GM19023 (cell line): Measurements from ENCODE around the gene TMEM266.

ENCODE experiments used
- ATAC-seq: cut with Tn5 transposase; IDR thresholded peaks from one replicate; pipeline ENCODE4 v1.9.1; 2021; ENCODE audit warnings: mild to moderate bottlenecking, moderate library complexity; ENCODE audit not compliant: unreplicated experiment

TMEM266 gene

GRCh38 chr15:76160426-76161152, 100.8 kb downstream of the TMEM266 start:
- ATAC-seq: no peak

- no peak for ATAC-seq
Measured at GRCh38 chr15:76161153-76162035, 101.6 kb downstream of the TMEM266 start.

DNA sequence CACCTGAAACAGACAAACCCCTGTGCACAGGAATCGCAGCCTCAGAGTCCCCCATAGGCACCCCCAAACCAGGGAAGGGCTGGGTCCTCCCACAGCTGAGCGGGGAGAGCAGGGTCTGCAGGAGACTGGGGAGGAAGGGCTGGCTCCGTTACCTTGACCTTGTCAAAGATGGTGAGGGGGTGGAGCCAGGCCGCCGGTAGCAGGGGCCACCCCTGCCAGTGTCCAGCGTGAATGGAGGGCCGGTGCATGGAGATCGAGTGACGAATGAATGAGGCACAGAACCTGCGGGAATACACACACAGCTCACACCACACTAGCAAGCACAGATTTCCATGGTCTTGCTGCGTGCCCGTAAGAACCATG, 102.2 kb downstream of the TMEM266 start:
- no peak for ATAC-seq

DNA sequence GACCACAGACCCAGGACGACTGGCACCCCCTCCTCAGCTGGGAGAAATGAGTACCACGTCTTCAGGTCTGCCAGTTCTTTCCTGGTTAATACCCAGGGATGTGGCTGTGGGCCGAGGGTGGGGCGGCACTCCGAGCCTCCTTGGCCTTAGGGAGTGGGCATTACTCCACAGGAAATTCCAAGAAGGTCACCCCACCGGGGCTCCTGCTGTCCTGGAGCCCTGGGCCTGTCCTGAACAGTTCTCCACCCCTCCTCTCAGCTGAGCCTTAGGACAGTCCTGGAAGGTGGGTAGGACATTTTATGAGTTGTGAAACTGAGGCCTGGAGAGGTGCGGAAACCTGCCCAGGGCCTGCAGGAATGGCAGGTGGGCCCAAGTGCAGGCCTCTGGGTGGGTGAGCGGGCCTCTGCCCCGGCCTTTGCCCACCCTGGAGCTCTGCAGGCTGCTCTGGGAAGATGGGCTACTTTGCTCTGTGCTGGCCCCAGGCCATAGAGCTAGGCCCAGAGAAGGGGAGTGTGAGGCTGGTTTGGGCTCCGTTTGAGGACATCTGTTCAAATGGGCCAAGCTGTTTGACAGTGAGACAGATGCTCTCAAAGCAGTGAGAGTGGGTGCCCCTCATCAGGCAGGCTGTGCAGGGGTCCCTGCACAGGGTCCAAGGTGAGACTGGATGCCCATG, 103.1 kb downstream of the TMEM266 start:
- ATAC-seq: no peak

DNA sequence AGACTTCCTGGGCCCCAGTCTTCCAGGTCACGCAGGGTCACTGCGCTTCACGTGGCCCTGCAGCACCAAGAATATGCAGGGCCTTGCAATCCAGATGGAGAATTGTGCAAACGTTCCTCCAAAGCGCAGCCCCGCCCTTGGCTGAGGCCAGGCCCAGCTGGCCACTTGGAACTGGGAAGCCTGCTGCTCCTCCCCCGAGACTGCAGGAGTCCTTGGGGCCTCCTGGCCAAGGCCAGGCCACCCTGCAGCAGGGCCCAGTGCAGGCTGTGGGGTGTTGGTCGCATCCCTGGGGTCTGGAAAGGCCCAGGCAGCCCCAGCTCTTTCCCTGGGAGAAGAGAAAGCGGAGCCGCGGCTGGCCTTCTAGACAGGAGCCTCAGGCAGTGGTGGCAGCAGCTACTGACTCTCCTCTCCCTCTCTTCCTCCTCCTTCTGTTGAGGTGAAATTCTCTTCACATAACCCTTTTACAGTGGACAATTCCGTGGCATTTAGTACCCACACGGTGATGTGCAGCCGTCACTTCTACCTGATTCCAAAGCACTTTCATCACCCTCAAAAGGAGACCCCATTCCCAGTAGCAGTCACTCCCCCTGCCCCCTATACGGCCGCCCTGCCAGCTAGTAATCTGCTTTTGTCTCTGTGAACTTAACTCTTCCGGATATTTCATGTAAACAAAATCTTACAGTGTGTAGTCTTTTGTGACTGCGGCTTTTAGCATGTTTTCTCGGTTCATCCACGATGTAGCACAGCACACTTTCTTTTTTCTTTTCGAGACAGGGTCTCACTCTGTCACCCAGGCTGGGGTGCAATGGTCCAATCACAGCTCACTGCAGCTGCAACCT, 103.9 kb downstream of the TMEM266 start:
- no peak for ATAC-seq

DNA sequence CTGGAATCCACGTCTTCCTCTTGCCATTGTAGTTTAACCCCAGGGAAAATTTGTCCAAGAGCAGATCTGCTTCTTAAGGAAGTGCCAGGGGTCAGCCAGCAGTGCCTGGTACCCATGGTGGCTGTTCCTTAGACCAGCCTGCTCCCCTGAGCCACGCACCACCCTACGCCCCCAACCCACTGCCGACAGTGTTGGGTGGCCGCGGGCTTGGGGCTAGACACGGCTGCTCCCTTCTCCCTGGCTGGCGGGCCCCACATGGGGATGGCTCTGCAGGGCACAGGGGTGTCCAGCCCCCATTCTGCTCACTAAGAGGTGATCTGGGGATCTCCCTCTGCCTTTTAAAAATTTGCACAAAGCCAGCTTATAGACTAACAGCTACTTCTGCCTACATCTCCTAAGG, 104.8 kb downstream of the TMEM266 start:
- no peak for ATAC-seq

DNA sequence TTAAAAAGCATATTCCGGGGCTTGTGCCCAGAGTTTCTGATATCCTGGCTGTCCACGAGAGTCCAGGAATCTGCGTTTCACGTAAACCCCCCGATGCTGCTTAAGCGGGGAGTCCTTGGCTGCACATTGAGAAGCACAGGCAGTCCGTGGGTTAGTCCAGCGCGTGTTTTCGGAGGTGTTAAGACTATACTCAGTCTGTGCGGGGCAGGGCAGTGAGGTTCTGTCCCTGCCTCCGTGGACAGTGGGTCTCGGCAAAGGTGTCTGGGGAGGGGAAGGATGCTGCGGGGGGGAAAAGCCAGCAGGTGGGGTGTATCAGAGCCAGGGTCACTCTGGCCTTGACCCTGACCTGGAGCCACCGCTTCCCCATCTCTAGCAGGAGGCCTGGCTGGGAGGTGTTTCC, 106.2 kb downstream of the TMEM266 start:
- no peak for ATAC-seq

DNA sequence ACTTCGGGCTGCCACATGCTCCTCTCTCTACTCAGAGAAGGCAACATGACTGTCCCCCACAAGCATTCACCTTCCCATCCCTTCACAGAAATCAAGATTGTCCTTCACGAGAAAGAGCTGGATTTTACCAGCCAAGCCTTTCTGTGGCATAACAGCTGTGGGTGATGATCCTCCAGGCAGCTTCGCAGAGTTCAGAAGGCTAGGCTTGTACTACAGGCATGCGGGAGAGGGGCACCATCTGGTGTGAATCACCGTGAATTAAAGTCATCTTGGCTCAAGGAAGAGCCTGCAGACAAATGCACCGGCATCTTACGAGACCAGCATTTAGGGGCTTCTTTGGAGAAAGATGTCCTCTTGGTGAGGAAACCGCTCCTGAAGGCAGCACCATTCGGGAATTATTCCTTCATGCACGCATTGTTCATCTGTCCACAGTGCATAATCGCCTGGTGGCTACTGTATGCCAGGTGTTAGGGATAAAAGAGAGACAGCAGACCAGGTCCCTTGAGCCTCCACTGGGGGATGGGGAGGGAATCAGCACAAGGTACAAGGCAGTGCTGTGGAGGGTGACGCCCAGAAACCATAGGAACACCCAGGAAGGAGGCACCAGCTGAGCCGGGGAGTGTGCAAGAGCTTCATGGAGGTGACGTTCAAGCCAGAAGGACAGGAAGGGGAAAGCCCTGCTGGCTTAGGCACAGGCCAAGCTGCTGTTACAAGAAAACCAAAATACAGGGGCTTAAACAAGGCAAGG, 108.6 kb downstream of the TMEM266 start:
- no peak for ATAC-seq

GRCh38 chr15:76169018-76169417, 109.2 kb downstream of the TMEM266 start:
- ATAC-seq: no peak

DNA sequence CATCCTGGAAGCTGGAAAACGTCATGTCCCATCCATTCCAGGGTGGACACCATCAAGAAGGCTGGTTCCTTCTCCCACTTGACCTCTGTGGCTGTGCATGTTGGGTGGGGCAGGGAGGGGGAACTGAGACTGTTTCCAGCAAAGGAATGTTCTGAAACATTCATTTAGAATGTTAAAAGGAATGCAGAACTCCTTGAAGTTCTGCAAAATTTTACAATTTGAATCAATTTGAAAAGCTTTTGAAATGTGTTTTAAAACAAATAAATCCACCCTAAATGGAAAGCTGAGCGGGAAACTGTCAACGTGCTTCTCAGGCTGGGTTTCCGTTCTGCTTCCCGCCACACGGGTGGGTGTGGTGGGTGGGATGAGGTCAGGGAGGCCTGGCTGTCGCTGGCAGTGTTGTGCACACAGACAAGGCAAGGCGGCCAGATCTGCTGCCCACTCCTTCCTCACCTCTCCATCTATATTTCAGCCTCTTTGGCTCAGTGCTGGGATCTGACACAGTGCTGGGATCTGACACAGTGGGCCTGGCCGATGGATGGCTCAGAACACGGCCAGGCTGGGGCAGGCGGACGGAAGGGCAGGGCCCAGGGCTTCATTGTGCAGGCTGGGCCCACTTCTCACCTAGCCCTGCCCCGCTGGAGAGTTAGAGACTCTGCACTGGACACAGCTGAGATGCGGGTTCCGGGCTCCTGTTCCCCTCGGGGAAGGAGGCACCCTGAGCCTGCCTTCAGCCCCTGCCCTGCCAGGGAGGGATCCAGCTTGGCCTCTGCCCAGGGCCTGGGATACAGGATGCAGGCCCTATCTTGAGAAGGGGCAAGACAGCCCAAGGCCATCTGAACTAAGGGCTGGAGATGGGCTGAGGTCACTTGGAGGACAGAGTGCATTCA, 110.4 kb downstream of the TMEM266 start:
- ATAC-seq: no peak

GRCh38 chr15:76172782-76173181, 113.0 kb downstream of the TMEM266 start:
- ATAC-seq: no peak

GRCh38 chr15:76173317-76173834, 113.6 kb downstream of the TMEM266 start:
- no peak for ATAC-seq

DNA sequence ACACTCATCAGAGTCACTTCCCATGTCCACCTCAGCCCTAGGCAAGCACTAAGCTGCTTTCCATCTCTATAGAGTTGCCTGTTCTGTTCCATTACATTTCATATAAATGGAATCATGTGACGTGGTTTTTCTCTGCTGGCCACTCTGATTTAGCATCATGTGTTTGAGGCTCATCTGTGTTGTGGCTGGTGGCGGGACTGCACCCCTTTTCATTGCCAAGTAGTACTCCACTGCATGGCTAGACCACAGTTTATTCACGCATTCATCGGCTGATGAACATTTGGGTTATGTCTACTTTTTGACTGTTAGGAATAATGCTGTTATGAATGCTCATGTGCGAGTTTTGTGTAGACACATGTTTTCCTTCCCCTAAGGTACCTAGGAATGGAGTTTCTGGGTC, 114.9 kb downstream of the TMEM266 start:
- ATAC-seq: no peak

DNA sequence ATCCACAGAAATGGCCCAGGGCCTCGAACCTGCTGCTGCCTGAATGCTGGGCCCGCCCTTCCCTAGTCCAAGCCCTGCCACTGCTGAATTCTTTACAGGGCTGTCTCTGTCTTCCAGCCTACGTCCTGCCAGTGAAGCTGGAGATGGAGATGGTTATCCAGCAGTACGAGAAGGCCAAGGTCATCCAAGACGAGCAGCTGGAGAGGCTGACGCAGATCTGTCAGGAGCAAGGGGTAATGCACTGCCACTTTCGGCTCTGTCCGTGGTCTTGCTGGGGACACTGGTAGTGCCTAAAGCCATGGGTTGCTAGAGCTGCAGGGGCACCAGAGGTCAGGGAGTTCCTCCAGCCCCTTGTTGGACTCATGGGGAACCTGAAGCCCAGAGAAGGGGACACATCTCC, 115.7 kb downstream of the TMEM266 start:
- ATAC-seq: no peak

GRCh38 chr15:76176059-76176458, 116.3 kb downstream of the TMEM266 start:
- no peak for ATAC-seq

GRCh38 chr15:76176487-76177085, 116.8 kb downstream of the TMEM266 start:
- ATAC-seq: no peak

GRCh38 chr15:76177491-76178040, 117.8 kb downstream of the TMEM266 start:
- no peak for ATAC-seq

- ATAC-seq: no peak
Measured at GRCh38 chr15:76178296-76179000, 118.7 kb downstream of the TMEM266 start.
